Measurements from ENCODE around the gene UBE2L3. TPM values are rescaled to one million over a fixed set of nuclear protein-coding genes. Genes with fewer than 3 reads are reported as not detected.
"Not testable (repeated sequence)": the region's sequence is repeated elsewhere in the genome, so short reads cannot be mapped to it uniquely, and the experiment has no call there.

UBE2L3 gene
- total RNA-seq, 2 experiments from 2014 or later = 57.3 to 75.5 TPM

DNA sequence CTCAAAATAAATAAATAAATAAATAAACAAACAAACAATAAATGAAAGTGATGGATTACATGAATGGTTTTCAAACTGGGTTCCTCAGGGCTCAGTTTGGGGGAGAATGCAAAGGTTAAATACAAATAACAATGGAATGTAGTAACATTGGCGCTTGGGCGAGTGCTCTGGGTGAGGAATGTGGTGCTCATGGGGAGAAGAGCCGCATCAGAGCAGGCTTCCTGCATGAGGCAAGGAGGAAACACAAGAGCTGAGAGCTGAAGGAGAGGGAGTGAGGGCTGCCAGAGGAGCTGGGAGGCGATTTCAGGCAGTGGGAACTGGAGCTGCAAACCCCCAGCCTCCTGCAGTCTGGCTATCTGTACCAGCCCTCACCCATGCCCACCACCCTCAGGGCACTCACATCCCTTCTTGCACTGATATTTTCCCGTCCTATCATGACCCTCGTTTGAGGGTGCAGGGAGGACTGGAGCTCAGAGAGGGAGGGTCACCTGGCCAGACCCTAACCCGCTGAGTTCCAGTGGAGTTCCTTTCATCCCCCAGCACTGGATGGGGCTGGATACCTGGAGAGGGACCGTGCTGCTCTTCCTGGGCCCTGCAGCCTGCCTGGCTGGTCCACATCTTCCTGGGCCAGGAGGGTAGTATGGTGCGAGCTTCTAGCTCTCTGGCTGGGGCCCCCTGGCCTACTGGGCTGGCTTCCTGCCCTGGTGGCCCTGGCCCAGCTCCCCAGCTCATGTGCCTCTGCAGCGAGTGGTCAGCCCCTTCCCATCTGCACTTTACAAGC is 8.0 kb upstream of the UBE2L3 start:
- ATAC-seq; CTCF ChIA-PET; H3K4me1 Mint-ChIP-seq; DNase-seq; H3K4me3 Mint-ChIP-seq; H3K27me3 Mint-ChIP-seq; H3K9me3 Mint-ChIP-seq (ENCODE audit: low read depth); H3K27ac Mint-ChIP-seq; H3K36me3 Mint-ChIP-seq (ENCODE audit: low read depth); intact Hi-C loops (cut with DNase I, micrococcal nuclease); POLR2A ChIA-PET: not testable (repeated sequence)

DNA sequence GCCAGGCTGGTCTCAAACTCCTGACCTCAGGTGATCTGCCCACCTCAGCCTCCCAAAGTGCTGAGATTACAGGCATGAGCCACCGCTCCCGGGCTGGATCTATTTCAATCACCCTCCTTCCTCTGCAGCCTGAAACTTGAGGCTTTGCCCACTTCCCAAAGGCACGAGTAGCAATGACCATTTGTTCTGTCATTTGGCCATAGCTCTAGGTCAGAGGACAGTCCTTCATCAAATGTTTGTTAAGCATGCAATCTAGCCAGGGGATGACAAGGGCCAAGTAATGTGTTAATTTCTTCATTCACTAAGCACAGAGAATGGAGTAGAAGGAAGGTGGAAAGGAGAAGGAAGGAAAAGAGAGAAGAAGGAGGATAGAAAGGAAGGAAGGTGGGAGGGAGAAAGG is 6.9 kb upstream of the UBE2L3 start:
- H3K27ac Mint-ChIP-seq; H3K27me3 Mint-ChIP-seq; intact Hi-C loops (cut with DNase I, micrococcal nuclease); H3K9me3 Mint-ChIP-seq (ENCODE audit: low read depth); DNase-seq; CTCF ChIA-PET; H3K4me3 Mint-ChIP-seq; ATAC-seq; H3K36me3 Mint-ChIP-seq (ENCODE audit: low read depth); H3K4me1 Mint-ChIP-seq: not testable (repeated sequence)
- POLR2A ChIA-PET = interaction anchor here (0.6 kb wide), 1 partner anchor 21 kb away, joined by 3 read pairs; no protein-coding TSS in a partner anchor

DNA sequence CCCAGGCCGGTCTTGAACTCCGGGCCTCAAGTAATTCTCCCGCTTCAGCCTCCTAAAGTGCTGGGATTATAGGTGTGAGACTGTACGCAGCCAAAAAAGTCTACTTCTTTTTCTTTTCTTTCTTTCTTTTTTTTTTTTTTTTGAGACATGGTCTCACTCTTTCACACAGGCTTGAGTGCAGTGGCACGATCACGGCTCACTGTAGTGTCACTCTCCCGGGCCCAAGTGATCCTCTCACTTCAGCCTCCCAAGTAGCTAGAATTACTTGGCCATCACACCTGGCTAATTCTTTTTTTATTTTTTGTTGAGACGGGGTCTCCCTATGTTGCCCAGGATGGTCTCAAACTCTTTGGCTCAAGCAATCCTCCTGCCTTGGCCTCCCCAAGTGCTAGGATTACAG is 3.6 kb upstream of the UBE2L3 start:
- ChIA-PET POLR2A (no interaction called here), CTCF (interaction anchor here (1.3 kb wide), 1 partner anchor 83 kb away, joined by 3 read pairs; no protein-coding TSS in a partner anchor)
- peak overlapping the region; percentile 26 for H3K27ac Mint-ChIP-seq

DNA sequence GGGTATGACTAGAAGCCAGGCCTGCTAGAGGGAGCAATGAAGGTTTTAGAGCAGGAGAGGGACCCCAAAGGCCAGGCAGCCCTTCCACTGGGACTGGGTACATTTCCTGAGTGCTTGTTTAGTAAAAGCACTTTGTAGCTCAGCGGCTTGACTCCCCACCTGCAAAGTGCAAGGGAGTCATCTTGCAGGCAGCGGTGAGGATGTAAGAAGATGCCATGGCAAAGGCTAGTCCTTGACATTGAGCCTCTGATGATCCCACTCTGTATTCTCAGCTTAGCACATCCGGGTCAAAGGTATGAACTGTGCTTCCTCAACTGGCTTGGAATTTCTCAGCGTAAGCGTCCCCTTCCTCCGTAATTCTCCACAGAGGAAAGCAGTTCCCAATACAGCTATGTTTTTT is 3.1 kb upstream of the UBE2L3 start:
- no peak for DNase-seq
- Mint-ChIP-seq H3K27ac (peak overlapping the region; percentile 26), H3K36me3 (ENCODE audit: low read depth) (peaks cover 9% of the 10 kb centered on the region), H3K27me3 (no peaks in the 10 kb centered on the region), H3K9me3 (ENCODE audit: low read depth) (no peaks in the 10 kb centered on the region), H3K4me3 (no peak overlapping the region), H3K4me1 (peaks cover 7% of the 10 kb centered on the region)
- ChIA-PET POLR2A (no interaction called here), CTCF (interaction anchor here (1.3 kb wide), 1 partner anchor 83 kb away, joined by 3 read pairs; no protein-coding TSS in a partner anchor)
- ATAC-seq = no peak
- intact Hi-C loops (cut with DNase I, micrococcal nuclease) = no loop called here

More for the DNA sequence above, 3.6 kb upstream of the UBE2L3 start:
- H3K4me3 Mint-ChIP-seq = no peak overlapping the region
- DNase-seq = no peak
- peaks cover 8% of the 10 kb centered on the region for H3K36me3 Mint-ChIP-seq (ENCODE audit: low read depth)
- ATAC-seq = no peak
- H3K27me3 Mint-ChIP-seq = no peaks in the 10 kb centered on the region
- H3K4me1 Mint-ChIP-seq = peaks cover 5% of the 10 kb centered on the region
- intact Hi-C loops (cut with DNase I, micrococcal nuclease) = no loop called here
- H3K9me3 Mint-ChIP-seq (ENCODE audit: low read depth) = no peaks in the 10 kb centered on the region

DNA sequence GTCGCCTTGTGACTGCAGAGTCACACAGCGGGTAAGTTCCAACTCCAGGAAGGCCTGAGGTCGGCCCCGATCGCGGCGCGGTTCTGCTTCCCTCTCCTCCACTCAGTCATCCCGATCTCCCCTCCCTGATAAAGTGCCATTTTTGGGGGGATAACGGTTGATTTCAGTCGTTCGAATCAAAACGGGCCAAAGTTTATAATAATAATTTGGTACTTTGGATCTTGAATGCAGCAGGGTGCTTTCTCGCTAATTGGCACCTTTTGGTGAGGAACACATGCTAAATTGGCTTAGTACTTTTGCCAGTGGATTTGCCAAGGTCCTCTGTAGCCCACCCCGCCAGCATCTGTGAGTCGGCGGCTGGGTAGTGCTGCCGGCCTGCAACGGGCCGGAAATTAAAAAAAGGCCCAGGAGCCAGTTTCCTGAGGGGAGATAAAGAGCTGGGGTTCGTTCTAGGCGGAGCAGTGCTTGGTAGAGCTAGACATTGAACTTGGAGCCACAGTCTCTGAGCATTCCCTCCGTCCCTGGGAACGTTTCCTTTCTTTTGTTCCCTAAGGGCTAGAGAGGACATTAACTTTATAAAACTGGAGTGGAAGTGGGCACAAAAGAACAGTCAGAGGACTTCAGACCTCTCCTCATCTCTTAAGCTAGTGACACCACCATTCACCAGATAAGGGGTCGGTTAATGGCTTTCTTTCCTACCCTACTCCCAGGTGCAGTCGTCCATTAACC is 997 bp downstream of the UBE2L3 start:
- ChIA-PET CTCF (interaction anchor here (0.7 to 2.1 kb wide), 6 partner anchors 11 to 66 kb away, joined by 3 to 7 read pairs (median 6); partner anchors contain the start of gene YDJC), POLR2A (interaction anchor here (1.1 to 1.3 kb wide), 3 partner anchors 19 to 74 kb away, joined by 3 to 4 read pairs (median 3); no protein-coding TSS in a partner anchor)
- DNase-seq = peak; percentile 41
- peaks cover 46% of the 10 kb centered on the region for H3K4me1 Mint-ChIP-seq
- ATAC-seq = peak; percentile 8
- no peaks in the 10 kb centered on the region for H3K27me3 Mint-ChIP-seq
- peaks cover 27% of the 10 kb centered on the region for H3K36me3 Mint-ChIP-seq (ENCODE audit: low read depth)
- H3K4me3 Mint-ChIP-seq = peak overlapping the region; percentile 92
- H3K27ac Mint-ChIP-seq = peak overlapping the region; percentile 96
- no peaks in the 10 kb centered on the region for H3K9me3 Mint-ChIP-seq (ENCODE audit: low read depth)
- intact Hi-C loops (cut with DNase I, micrococcal nuclease) = loop anchor here in 1 of 2 experiments (1.0 kb wide), 3 partner anchors 61 to 167 kb away; partner anchors contain the start of gene YPEL1

DNA sequence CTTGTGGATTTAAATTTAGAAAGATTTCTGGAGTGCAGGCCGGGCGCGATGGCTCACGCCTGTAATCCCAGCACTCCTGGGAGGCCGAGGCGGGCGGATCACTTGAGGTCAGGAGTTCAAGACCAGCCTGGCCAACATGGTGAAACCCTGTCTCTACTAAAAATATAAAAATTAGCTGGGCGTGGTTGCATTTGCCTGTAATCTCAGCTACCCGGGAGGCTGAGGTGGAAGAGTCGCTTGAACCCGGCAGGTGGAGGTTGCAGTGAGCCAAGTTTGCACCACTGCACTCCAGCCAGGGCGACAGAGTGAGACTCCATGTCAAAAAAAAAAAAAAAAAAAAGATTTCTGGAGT is 1.5 kb downstream of the UBE2L3 start:
- DNase-seq; H3K9me3 Mint-ChIP-seq (ENCODE audit: low read depth); ATAC-seq; H3K27me3 Mint-ChIP-seq; intact Hi-C loops (cut with DNase I, micrococcal nuclease): not testable (repeated sequence)
- peak overlapping the region; percentile 96 for H3K27ac Mint-ChIP-seq
- peak overlapping the region; percentile 92 for H3K4me3 Mint-ChIP-seq
- CTCF ChIA-PET = interaction anchor here (0.7 to 2.1 kb wide), 5 partner anchors 10 to 62 kb away, joined by 3 to 7 read pairs (median 6); partner anchors contain the start of gene YDJC
- POLR2A ChIA-PET = interaction anchor here (0.6 to 1.3 kb wide), 3 partner anchors 60 to 77 kb away, joined by 3 to 4 read pairs (median 3); no protein-coding TSS in a partner anchor
- H3K4me1 Mint-ChIP-seq = peaks cover 51% of the 10 kb centered on the region
- H3K36me3 Mint-ChIP-seq (ENCODE audit: low read depth) = peaks cover 27% of the 10 kb centered on the region

DNA sequence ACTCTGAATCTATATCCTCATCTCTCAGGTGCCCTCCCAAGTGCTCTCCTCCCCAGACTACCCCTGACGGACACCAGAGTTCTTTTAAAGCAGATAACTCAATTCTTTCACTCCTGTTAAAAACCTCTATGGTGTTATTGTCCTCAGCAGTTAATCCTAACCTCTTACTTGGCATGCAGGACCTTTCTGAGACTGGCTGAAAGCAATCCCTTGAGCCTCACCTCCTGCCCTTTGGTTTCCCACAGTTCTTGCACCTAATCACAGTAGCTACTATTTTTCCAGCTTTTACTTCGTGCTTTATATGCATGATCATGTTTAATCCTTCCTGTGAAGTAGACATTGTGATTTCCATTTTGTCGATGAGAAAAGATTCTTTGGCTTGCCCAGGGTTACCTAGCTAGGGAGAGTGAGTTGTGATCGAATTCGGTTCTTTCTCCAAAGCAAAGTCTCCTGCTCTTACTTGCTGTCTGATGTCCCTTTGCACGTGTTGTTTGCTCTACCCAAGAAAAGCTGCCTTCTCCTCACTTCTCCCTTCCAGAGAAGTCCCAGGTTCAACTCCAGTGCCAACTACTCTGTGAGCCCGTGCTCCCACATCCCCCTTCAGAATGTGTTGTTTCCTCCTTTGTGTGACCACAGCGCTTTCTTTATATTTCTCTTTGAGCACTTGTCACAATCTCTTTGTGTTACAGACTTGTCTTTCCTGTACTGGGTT is 2.1 kb downstream of the UBE2L3 start:
- Mint-ChIP-seq H3K4me1 (peaks cover 56% of the 10 kb centered on the region), H3K27me3 (no peaks in the 10 kb centered on the region), H3K27ac (peak overlapping the region; percentile 79), H3K36me3 (ENCODE audit: low read depth) (peaks cover 27% of the 10 kb centered on the region), H3K9me3 (ENCODE audit: low read depth) (no peaks in the 10 kb centered on the region), H3K4me3 (peak overlapping the region; percentile 92)
- intact Hi-C loops (cut with DNase I, micrococcal nuclease) = no loop called here
- no peak for DNase-seq
- CTCF ChIA-PET = interaction anchor here (0.7 to 2.1 kb wide), 2 partner anchors 18 to 22 kb away, joined by 3 to 7 read pairs; no protein-coding TSS in a partner anchor
- no peak for ATAC-seq
- POLR2A ChIA-PET = interaction anchor here (0.6 kb wide), 1 partner anchor 76 kb away, joined by 3 read pairs; no protein-coding TSS in a partner anchor

DNA sequence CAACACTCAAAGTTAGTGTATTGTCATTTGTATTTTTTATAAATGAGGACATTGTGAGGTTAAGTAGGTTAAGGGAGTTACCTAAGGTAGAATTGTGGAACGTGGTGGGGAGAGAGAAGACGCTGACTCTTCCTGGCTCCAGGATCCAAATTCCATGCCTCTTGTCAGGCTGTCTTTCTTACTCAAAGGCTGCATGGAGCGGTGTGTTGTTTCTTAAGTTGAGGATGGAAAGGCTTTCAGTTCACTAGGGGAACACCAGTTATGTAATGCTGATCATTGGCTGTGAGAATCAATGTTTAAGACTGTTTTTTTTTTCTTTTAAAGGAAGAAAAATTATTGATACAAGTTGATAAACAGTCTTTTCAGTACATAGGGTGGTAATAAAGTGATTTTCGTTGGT is 2.9 kb downstream of the UBE2L3 start:
- DNase-seq = no peak
- ATAC-seq = no peak
- Mint-ChIP-seq H3K9me3 (ENCODE audit: low read depth) (no peaks in the 10 kb centered on the region), H3K4me3 (peak overlapping the region; percentile 32), H3K27me3 (no peaks in the 10 kb centered on the region), H3K36me3 (ENCODE audit: low read depth) (peaks cover 27% of the 10 kb centered on the region), H3K4me1 (peaks cover 59% of the 10 kb centered on the region), H3K27ac (peak overlapping the region; percentile 79)
- ChIA-PET CTCF (interaction anchor here (0.7 to 1.2 kb wide), 2 partner anchors 17 to 84 kb away, joined by 3 read pairs; no protein-coding TSS in a partner anchor), POLR2A (no interaction called here)
- intact Hi-C loops (cut with DNase I, micrococcal nuclease) = no loop called here

DNA sequence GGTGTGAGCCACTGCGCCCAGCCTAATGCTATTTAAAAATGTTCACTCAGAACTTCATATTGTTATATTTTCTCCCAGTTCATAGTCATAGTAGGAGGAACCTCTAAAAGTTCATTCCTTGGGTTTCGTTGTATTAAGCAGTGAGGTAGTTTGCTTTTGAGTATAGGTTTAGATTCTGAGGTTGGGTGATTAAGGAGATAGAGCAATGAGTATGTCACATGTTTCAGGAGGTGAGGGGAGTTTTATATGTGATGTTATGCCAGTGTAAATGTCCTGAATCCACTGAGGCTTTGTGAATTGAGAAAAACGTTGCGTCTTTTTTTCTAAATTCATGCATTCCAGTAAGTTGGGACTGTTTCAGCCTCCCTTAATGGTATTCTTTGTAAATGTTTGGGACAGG is 4.2 kb downstream of the UBE2L3 start:
- no peaks in the 10 kb centered on the region for H3K27me3 Mint-ChIP-seq
- DNase-seq (no peak), ATAC-seq (peak; percentile 68)
- no peaks in the 10 kb centered on the region for H3K9me3 Mint-ChIP-seq (ENCODE audit: low read depth)
- H3K4me1 Mint-ChIP-seq = peaks cover 63% of the 10 kb centered on the region
- CTCF ChIA-PET = interaction anchor here (1.2 kb wide), 1 partner anchor 16 kb away, joined by 3 read pairs; no protein-coding TSS in a partner anchor
- H3K36me3 Mint-ChIP-seq (ENCODE audit: low read depth) = peaks cover 27% of the 10 kb centered on the region
- peak overlapping the region; percentile 45 for H3K4me3 Mint-ChIP-seq
- H3K27ac Mint-ChIP-seq = peak overlapping the region; percentile 90
- POLR2A ChIA-PET = interaction anchor here (0.7 kb wide), 1 partner anchor 32 kb away, joined by 6 read pairs; no protein-coding TSS in a partner anchor
- intact Hi-C loops (cut with DNase I, micrococcal nuclease) = loop anchor here (1.0 kb wide), 2 partner anchors 17 to 71 kb away; partner anchors contain the start of gene SDF2L1 (in 1 of the 2)

DNA sequence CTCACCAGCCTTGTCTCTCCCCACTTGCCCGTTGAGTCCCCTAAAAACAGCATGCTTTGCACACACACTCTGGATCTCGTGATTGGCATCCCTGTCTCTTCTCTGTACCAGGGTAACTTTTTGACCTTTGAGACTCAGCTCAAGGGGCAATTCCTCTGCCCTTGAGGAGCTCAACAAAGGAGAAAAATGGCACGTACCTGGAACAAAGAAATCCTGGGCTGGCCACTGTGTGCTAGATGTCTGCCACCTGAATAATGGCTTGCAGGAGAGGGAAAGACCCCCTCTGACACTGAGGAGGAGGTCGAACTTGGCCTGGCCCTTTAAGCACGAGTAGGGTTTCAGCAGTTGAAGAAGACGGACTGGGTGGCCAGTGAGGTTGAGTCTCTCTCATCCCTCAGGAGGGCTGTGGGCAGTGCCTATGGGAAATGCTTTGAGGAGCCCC is 5.8 kb downstream of the UBE2L3 start:
- peaks cover 75% of the 10 kb centered on the region for H3K4me1 Mint-ChIP-seq
- no peaks in the 10 kb centered on the region for H3K9me3 Mint-ChIP-seq (ENCODE audit: low read depth)
- ATAC-seq (no peak), DNase-seq (no peak)
- ChIA-PET POLR2A (interaction anchor here (0.9 kb wide), 1 partner anchor 15 kb away, joined by 3 read pairs; no protein-coding TSS in a partner anchor), CTCF (interaction anchor here (0.8 to 2.8 kb wide), 6 partner anchors 9 to 73 kb away, joined by 3 to 9 read pairs (median 4); no protein-coding TSS in a partner anchor)
- H3K27ac Mint-ChIP-seq = peak overlapping the region; percentile 71
- intact Hi-C loops (cut with DNase I, micrococcal nuclease) = no loop called here
- H3K27me3 Mint-ChIP-seq = no peaks in the 10 kb centered on the region
- no peak overlapping the region for H3K4me3 Mint-ChIP-seq
- H3K36me3 Mint-ChIP-seq (ENCODE audit: low read depth) = peaks cover 31% of the 10 kb centered on the region

Measured in activated CD4-positive, alpha-beta T cell treated with anti-CD3 and anti-CD28 coated beads for 36 hours (primary cell).